HL-60 (cell line): ENCODE results near the gene SNUPN.
A peak's percentile ranks its signal among the peaks of the same experiment; 100 is the strongest.

Source experiments
- DNase-seq, 2 experiments: peaks; one replicate each; pipeline ENCODE4 v3.0.0-alpha.2; 2010 to 2020; ENCODE audit warnings: low read depth in 1 of 2, low spot score in 1 of 2
- H3K27ac ChIP-seq: fragments of 250-450 bp; sonication (Bioruptor Pico); replicated peaks from 2 replicates; pipeline ENCODE4 v1.5.1; 2020; ENCODE audit warnings: mild to moderate bottlenecking, moderate library complexity
- H3K27me3 ChIP-seq: fragments of 250-450 bp; sonication (Bioruptor Pico); 2 replicates; pipeline ENCODE4 v1.5.1; 2021; ENCODE audit warnings: mild to moderate bottlenecking, moderate library complexity; ENCODE audit not compliant: insufficient read depth, poor library complexity, severe bottlenecking
- H3K4me3 ChIP-seq: replicated peaks from 2 replicates; pipeline ENCODE4 v1.5.1; 2011; ENCODE audit warnings: mild to moderate bottlenecking, control low read depth, low read length; ENCODE audit not compliant: insufficient read depth
- GABPA ChIP-seq: IDR thresholded peaks from 2 replicates; pipeline ENCODE4 v1.6.1; 2012; ENCODE audit warnings: low read depth
- POLR2AphosphoS5 ChIP-seq: IDR thresholded peaks from 2 replicates; pipeline ENCODE4 v1.6.1; 2012; ENCODE audit warnings: low read depth
- SPI1 ChIP-seq: IDR thresholded peaks from 2 replicates; pipeline ENCODE4 v1.6.1; 2012; ENCODE audit warnings: low read depth, mild to moderate bottlenecking, borderline replicate concordance
- TF ChIP-seq, protein P1 (sequence below): IDR thresholded peaks from 2 replicates; pipeline ENCODE4 v1.6.1; 2012; ENCODE audit warnings: low read depth; ENCODE audit not compliant: insufficient replicate concordance
- TF ChIP-seq, protein P2 (sequence below): IDR thresholded peaks from one replicate; pipeline ENCODE4 v1.5.1; 2011; ENCODE audit warnings: low read length, control low read depth, inconsistent platforms; ENCODE audit not compliant: insufficient read depth

Gene SNUPN

DNA sequence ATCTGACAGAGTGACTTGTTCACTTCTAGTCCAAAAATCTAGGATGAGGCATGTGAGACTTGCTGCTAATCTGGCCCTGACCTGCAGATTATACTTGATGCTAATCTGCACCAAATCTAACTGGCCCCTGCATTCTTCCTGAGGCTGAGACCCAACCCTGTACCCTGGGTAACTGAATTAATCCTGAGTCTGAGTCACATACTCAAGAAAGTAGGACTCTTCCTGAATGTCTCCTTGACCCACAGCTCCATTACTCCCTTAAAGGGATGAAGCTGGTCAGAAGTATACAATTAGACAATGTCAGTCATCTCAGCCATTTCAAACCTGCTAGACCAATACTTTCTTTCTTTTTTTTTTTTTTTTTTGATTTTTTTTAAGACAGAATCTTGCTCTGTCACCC, 71.9 kb downstream of the SNUPN start:
- Histone ChIP-seq H3K27me3 (no peaks in the 10 kb centered on the region), H3K27ac (no peak overlapping the region), H3K4me3 (no peak overlapping the region)
- DNase-seq = no peak
- TF ChIP-seq, protein P1, sequence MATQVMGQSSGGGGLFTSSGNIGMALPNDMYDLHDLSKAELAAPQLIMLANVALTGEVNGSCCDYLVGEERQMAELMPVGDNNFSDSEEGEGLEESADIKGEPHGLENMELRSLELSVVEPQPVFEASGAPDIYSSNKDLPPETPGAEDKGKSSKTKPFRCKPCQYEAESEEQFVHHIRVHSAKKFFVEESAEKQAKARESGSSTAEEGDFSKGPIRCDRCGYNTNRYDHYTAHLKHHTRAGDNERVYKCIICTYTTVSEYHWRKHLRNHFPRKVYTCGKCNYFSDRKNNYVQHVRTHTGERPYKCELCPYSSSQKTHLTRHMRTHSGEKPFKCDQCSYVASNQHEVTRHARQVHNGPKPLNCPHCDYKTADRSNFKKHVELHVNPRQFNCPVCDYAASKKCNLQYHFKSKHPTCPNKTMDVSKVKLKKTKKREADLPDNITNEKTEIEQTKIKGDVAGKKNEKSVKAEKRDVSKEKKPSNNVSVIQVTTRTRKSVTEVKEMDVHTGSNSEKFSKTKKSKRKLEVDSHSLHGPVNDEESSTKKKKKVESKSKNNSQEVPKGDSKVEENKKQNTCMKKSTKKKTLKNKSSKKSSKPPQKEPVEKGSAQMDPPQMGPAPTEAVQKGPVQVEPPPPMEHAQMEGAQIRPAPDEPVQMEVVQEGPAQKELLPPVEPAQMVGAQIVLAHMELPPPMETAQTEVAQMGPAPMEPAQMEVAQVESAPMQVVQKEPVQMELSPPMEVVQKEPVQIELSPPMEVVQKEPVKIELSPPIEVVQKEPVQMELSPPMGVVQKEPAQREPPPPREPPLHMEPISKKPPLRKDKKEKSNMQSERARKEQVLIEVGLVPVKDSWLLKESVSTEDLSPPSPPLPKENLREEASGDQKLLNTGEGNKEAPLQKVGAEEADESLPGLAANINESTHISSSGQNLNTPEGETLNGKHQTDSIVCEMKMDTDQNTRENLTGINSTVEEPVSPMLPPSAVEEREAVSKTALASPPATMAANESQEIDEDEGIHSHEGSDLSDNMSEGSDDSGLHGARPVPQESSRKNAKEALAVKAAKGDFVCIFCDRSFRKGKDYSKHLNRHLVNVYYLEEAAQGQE = no peak
- no peak for TF ChIP-seq POLR2AphosphoS5
- TF ChIP-seq, protein P2, sequence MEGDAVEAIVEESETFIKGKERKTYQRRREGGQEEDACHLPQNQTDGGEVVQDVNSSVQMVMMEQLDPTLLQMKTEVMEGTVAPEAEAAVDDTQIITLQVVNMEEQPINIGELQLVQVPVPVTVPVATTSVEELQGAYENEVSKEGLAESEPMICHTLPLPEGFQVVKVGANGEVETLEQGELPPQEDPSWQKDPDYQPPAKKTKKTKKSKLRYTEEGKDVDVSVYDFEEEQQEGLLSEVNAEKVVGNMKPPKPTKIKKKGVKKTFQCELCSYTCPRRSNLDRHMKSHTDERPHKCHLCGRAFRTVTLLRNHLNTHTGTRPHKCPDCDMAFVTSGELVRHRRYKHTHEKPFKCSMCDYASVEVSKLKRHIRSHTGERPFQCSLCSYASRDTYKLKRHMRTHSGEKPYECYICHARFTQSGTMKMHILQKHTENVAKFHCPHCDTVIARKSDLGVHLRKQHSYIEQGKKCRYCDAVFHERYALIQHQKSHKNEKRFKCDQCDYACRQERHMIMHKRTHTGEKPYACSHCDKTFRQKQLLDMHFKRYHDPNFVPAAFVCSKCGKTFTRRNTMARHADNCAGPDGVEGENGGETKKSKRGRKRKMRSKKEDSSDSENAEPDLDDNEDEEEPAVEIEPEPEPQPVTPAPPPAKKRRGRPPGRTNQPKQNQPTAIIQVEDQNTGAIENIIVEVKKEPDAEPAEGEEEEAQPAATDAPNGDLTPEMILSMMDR = no peak
- no peak for TF ChIP-seq GABPA
- TF ChIP-seq SPI1 = no peak

DNA sequence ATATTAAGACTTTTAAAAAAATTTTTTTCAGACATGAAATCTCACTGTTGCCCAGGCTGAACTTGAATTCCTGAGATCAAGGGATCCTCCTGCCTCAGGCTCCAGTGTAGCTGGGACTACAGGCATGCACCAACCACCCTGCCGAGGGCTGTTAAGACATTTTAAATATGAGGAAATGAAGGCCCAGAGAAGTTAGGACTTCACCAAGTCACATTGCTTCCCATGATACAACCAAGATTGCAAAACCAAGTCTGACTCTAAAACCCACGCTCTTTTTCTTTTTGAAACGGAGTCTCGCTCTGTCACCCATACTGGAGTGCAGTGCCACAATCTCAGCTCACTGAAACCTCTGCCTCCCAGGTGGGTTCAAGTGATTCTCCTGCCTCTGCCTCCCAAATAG, 74.4 kb downstream of the SNUPN start:
- Histone ChIP-seq H3K4me3 (no peak overlapping the region), H3K27ac (peak overlapping the region; percentile 63), H3K27me3 (no peaks in the 10 kb centered on the region)
- TF ChIP-seq GABPA = no peak
- peak; percentile 53; the same call in 1 of the 2 replicates for TF ChIP-seq SPI1
- DNase-seq = peak in 1 of 2 experiments; percentile 75
